Measurements from ENCODE around the gene TIMELESS.

The TIMELESS gene

GRCh38 chr12:56469007-56469930 is 20.0 kb upstream of the TIMELESS start:
- CTCF ChIA-PET = interaction anchor here (0.5 to 1.3 kb wide), 9 partner anchors 22 to 648 kb away, joined by 3 to 8 read pairs (median 3); partner anchors contain the start of genes CNPY2 and SMARCC2
- H3K27ac ChIP-seq (ENCODE audit: extremely low read depth, low read depth, low read length) = peak overlapping the region; percentile 38; the same call in 1 of the 2 replicates

More at GRCh38 chr12:56469007-56469930, 20.0 kb upstream of the TIMELESS start:
- Histone ChIP-seq H3K4me3 (ENCODE audit: low read depth, low read length) (peak overlapping the region; percentile 88), H3K9me3 (ENCODE audit: control insufficient read depth, insufficient read depth, low read depth, low read length) (no peaks in the 10 kb centered on the region), H3K36me3 (ENCODE audit: control insufficient read depth in 2 of 2, insufficient read depth in 1 of 2, low read length in 2 of 2) (peaks cover 0 to 39% of the 10 kb centered on the region in 2 experiments; a peak in 2 of 3 replicates), H3K4me1 (ENCODE audit: control insufficient read depth, insufficient read depth, low read length) (no peaks in the 10 kb centered on the region)
- TF ChIP-seq ZNF513 (tag by site-specific recombination; IDR thresholded peaks at IDR 0.05) = peak; percentile 37; the same call in 1 of the 2 replicates
- no peak for TF ChIP-seq ZNF398 (tag by site-specific recombination; IDR thresholded peaks at IDR 0.05)
- TF ChIP-seq SP3 (tag by site-specific recombination; IDR thresholded peaks at IDR 0.05) = no peak
- TF ChIP-seq PRDM10 (tag by site-specific recombination; IDR thresholded peaks at IDR 0.05) = peak; percentile 51; the same call in 1 of the 2 replicates
- TF ChIP-seq ZFHX2 (tag by site-specific recombination; conservative IDR thresholded peaks at IDR 0.05) = 0 out of 2 replicates have a peak, but pooled peaks have one; percentile 5
- POLR2A ChIA-PET = interaction anchor here (0.5 to 1.8 kb wide), 5 partner anchors 19 to 126 kb away, joined by 3 to 5 read pairs (median 4); partner anchors contain the start of genes GLS2, STAT2 and TIMELESS
